ENCODE data around the gene LIPE. TPM values are rescaled to one million over a fixed set of nuclear protein-coding genes. Genes with fewer than 3 reads are reported as not detected.

LIPE gene
- total RNA-seq, 1 experiment from 2014 or later = 6.8 TPM

GRCh38 chr19:42355896-42356295, 71.3 kb downstream of the LIPE start:
- no peaks in the 10 kb centered on the region for H3K9me3 ChIP-seq (ENCODE audit: low read depth, low read length, poor library complexity, severe bottlenecking)
- no peak overlapping the region for H3K4me3 ChIP-seq (ENCODE audit: low read depth, low read length, poor library complexity, severe bottlenecking)
- H3K36me3 ChIP-seq (ENCODE audit: insufficient read depth, low read length, poor library complexity, severe bottlenecking) = peaks cover 5% of the 10 kb centered on the region
- no peak for DNase-seq (ENCODE audit: low spot score)
- no peak overlapping the region for H3K27ac ChIP-seq (ENCODE audit: low read depth, low read length, poor library complexity, severe bottlenecking)
- ChIA-PET POLR2A (ENCODE audit: low non-redundant PET) (no interaction called here), CTCF (no interaction called here)
- H3K27me3 ChIP-seq (replicated peaks; ENCODE audit: insufficient read depth, low read depth, low read length, poor library complexity) = no peaks in the 10 kb centered on the region
- intact Hi-C loops (cut with micrococcal nuclease; ENCODE audit: unreplicated experiment) = no loop called here
- no TSS peak for BruUV-seq (replicated peaks)
- TF ChIP-seq EZH2 (IDR thresholded peaks at IDR 0.05; ENCODE audit: borderline replicate concordance, low read depth, low read length, poor library complexity, severe bottlenecking) (no peak), CTCF (conservative IDR thresholded peaks at IDR 0.05; ENCODE audit: low read depth, low read length) (no peak)
- no peaks in the 10 kb centered on the region for H3K4me1 ChIP-seq (ENCODE audit: insufficient read depth, low read length, poor library complexity, severe bottlenecking)

GRCh38 chr19:42353341-42354015, 73.7 kb downstream of the LIPE start:
- H3K9me3 ChIP-seq (ENCODE audit: low read depth, low read length, poor library complexity, severe bottlenecking) = no peaks in the 10 kb centered on the region
- no peaks in the 10 kb centered on the region for H3K27me3 ChIP-seq (replicated peaks; ENCODE audit: insufficient read depth, low read depth, low read length, poor library complexity)
- intact Hi-C loops (cut with micrococcal nuclease; ENCODE audit: unreplicated experiment) = no loop called here
- no TSS peak for BruUV-seq (replicated peaks)
- peaks cover 5% of the 10 kb centered on the region for H3K36me3 ChIP-seq (ENCODE audit: insufficient read depth, low read length, poor library complexity, severe bottlenecking)
- TF ChIP-seq CTCF (conservative IDR thresholded peaks at IDR 0.05; ENCODE audit: low read depth, low read length) (no peak), EZH2 (IDR thresholded peaks at IDR 0.05; ENCODE audit: borderline replicate concordance, low read depth, low read length, poor library complexity, severe bottlenecking) (no peak)
- POLR2A ChIA-PET (ENCODE audit: low non-redundant PET) = no interaction called here
- no peaks in the 10 kb centered on the region for H3K4me1 ChIP-seq (ENCODE audit: insufficient read depth, low read length, poor library complexity, severe bottlenecking)
- CTCF ChIA-PET = no interaction called here
- H3K27ac ChIP-seq (ENCODE audit: low read depth, low read length, poor library complexity, severe bottlenecking) = no peak overlapping the region
- no peak for DNase-seq (ENCODE audit: low spot score)
- H3K4me3 ChIP-seq (ENCODE audit: low read depth, low read length, poor library complexity, severe bottlenecking) = no peak overlapping the region

GRCh38 chr19:42352301-42353259, 74.6 kb downstream of the LIPE start:
- no peaks in the 10 kb centered on the region for H3K27me3 ChIP-seq (replicated peaks; ENCODE audit: insufficient read depth, low read depth, low read length, poor library complexity)
- H3K4me1 ChIP-seq (ENCODE audit: insufficient read depth, low read length, poor library complexity, severe bottlenecking) = no peaks in the 10 kb centered on the region
- CTCF ChIA-PET = no interaction called here
- TF ChIP-seq CTCF (conservative IDR thresholded peaks at IDR 0.05; ENCODE audit: low read depth, low read length) (no peak), EZH2 (IDR thresholded peaks at IDR 0.05; ENCODE audit: borderline replicate concordance, low read depth, low read length, poor library complexity, severe bottlenecking) (no peak)
- intact Hi-C loops (cut with micrococcal nuclease; ENCODE audit: unreplicated experiment) = no loop called here
- peak; percentile 29 for DNase-seq (ENCODE audit: low spot score)
- peaks cover 5% of the 10 kb centered on the region for H3K36me3 ChIP-seq (ENCODE audit: insufficient read depth, low read length, poor library complexity, severe bottlenecking)
- no peak overlapping the region for H3K4me3 ChIP-seq (ENCODE audit: low read depth, low read length, poor library complexity, severe bottlenecking)
- H3K27ac ChIP-seq (ENCODE audit: low read depth, low read length, poor library complexity, severe bottlenecking) = no peak overlapping the region
- no peaks in the 10 kb centered on the region for H3K9me3 ChIP-seq (ENCODE audit: low read depth, low read length, poor library complexity, severe bottlenecking)
- POLR2A ChIA-PET (ENCODE audit: low non-redundant PET) = no interaction called here
- no TSS peak for BruUV-seq (replicated peaks)

Other genes with a start within 250 kb of the LIPE start
- gene DEDD2, start 209.7 kb downstream of the LIPE start, total RNA-seq (2021) = 32.1 and 35.2 TPM in 2 replicates
- 17.4 and 21.3 TPM in 2 replicates for gene ZNF526, start 207.1 kb downstream of the LIPE start, total RNA-seq (2021)
- gene GSK3A, start 184.8 kb downstream of the LIPE start, total RNA-seq (2021) = 67.8 and 70.1 TPM in 2 replicates
- gene ERF, start 172.3 kb downstream of the LIPE start, total RNA-seq (2021) = 149 and 164 TPM in 2 replicates
- 75.8 and 80.3 TPM in 2 replicates for gene CIC, start 158.1 kb downstream of the LIPE start, total RNA-seq (2021)
- gene PRR19, start 125.3 kb downstream of the LIPE start, total RNA-seq (2021) = 2.5 and 3.6 TPM in 2 replicates
- 151 and 166 TPM in 2 replicates for gene PAFAH1B3, start 124.8 kb downstream of the LIPE start, total RNA-seq (2021)
- 4.9 and 5.7 TPM in 2 replicates for gene TMEM145, start 114.1 kb downstream of the LIPE start, total RNA-seq (2021)
- 28.5 and 33.6 TPM in 2 replicates for gene MEGF8, start 101.8 kb downstream of the LIPE start, total RNA-seq (2021)
- gene CNFN, start 37.1 kb downstream of the LIPE start, total RNA-seq (2021) = not detected in 2 replicates
- not detected in 2 replicates for gene CXCL17, start 15.6 kb upstream of the LIPE start, total RNA-seq (2021)
- 0.22 and 0.64 TPM in 2 replicates for gene CEACAM1, start 101.1 kb upstream of the LIPE start, total RNA-seq (2021)
- gene CEACAM8, start 167.5 kb upstream of the LIPE start, total RNA-seq (2021) = not detected in 2 replicates

Data from A673 (cell line).